HG02588 (cell line): Measurements from ENCODE around the gene CATSPERE.
"Not testable (repeated sequence)": the region's sequence is repeated elsewhere in the genome, so short reads cannot be mapped to it uniquely, and the experiment has no call there.

ENCODE experiments used
- ATAC-seq: cut with Tn5 transposase; IDR thresholded peaks from one replicate; pipeline ENCODE4 v1.9.1; 2021; ENCODE audit warnings: mild to moderate bottlenecking, moderate library complexity; ENCODE audit not compliant: unreplicated experiment

The CATSPERE gene

DNA sequence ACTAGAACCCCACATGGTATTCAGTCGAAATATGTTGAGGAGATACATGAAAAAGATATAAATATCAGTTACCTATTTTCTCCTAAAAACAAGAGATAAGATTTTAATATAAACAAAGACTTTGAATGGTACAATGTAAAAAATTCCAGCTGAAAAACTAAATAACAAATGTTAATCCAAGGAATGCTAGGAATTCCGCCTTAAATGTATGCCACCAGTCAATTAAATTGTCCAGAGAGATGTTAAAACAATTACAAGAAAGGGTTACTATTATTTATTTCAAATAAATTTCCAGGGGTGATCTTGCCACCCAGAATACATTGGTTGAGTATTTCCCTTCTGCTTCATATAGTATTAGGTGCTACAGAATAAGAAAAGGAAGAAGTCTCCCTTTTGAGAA, 13.5 kb upstream of the CATSPERE start:
- ATAC-seq: no peak

DNA sequence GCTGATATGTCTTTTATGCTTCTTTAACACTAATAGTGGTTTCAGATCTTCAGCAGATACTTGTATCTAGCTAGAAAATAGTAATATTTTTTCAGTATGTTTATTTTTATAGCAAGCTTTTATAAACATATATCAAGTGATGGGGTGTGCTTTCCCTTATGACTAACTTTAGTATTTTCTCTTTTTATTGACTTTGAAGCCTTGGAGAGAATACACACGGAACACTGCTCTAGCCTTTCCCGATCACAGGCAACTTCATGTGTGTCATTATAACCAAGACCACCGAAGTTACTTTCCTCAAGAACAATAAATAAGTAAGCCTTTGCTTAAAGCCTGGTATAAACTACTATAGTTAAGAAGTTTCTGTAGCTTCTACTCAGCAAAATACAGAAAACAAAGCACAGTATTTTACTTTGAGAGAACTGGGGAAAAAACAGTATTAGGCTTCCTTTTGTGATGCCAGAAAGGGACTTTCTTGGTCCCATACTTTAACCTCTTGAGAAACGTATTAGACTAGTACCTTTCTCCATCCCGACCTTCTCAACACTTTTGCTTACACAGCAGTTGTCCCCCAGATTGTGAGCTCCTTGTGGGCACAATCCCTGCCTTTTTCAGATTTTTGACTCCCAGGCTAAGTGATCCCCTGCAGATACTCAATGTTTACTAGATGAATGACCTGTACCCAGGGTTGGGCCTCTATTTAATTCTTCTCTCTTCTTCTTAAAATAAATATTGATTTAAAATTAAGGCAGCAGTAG, 12.6 kb upstream of the CATSPERE start:
- no peak for ATAC-seq

DNA sequence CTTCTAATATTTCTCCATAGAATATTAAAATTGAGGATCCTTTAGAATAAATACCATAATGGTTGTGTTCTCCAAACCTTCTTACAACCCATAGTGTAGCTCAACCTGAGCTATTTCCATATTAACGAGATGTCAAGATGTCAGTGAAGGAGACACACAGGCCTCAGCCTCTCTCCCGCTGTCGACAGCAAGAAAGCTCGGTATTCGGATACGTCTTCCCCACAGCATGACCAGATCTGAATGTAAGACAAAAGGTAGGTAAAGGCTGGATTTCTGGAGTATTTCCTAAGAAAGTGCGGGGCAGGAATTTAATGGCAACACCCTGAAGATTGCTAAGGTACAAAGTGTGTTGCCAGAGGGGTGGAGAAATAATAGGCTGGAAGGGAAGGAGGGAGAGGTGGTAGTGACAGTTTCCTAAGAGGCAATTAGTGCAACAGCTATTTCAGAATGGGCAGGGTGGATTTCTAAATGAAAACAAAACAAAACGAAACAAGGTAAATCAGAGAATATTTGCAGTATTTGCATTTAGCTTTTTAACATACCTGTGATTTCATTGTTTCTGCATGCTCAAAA, 11.1 kb upstream of the CATSPERE start:
- ATAC-seq: no peak

DNA sequence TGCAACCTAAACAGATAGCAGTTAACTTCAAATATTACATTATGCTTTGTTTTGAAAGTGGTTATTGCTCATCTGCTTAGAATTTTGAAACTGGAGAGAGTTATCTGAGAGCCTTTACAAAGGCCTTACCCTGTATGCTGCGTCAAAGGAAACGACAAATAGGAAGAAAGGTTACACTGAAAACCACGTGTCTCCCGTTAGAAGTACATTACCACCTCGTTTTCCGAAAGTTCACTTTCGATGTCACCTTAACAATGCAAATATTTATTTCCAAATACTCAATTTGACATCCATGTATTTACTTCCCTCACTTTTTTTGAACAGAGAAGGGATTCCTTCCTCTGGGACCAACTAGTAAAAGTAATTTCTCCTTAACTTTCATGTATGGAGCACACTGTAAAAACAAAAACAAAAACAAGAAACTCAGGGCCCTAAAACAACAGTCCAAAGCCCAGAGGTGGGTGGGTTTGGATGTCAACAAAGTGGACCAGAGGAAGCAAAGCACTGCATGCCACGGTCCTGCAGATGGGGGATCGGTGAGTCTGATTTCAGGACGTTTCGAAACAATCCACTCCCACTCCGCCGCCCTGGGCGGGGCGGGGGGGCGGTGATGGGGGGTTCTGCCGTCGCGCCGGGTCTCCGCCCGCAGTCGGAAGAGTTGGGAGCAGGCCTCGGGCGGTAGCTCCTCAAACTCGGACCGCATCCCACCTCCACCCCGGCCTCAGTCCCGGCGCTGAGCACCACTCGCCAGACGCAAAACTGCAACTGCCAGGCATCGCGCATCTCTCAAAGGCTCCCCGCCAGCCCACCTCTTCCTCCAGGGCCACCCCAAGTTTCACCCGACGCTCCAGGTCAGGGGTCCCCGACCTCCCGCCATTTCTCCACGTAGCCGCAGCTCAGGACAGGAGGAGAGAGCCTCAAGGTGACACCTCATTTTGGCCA, 10.2 kb upstream of the CATSPERE start:
- ATAC-seq: peak; percentile 5

DNA sequence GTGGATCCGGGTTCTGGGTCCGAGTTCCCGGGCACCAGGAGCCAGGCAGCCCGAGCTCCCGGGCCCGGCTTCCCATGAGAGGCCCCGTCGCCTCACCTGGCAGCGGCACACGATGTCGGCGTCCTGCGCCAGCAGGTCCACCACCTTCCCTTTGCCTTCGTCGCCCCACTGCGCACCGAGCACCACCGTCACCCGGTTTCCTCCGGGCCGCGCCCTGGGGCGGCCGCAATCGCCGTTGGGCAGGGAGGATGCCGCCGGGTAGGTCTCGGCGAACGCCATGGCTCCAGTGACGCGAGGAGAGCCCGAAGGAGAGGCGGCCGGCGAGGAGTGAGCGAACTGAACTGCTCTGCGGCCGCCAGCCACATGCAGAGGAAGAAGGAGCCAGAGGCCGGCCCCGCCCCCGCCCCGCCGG, 9.5 kb upstream of the CATSPERE start, which contains the start of gene ADSS2:
Gene ADSS2, minus strand, starts transcription at position 371 of the 412 bp plus-strand sequence. Its CDS starts 92 bp downstream, at position 279.
- no peak for ATAC-seq

DNA sequence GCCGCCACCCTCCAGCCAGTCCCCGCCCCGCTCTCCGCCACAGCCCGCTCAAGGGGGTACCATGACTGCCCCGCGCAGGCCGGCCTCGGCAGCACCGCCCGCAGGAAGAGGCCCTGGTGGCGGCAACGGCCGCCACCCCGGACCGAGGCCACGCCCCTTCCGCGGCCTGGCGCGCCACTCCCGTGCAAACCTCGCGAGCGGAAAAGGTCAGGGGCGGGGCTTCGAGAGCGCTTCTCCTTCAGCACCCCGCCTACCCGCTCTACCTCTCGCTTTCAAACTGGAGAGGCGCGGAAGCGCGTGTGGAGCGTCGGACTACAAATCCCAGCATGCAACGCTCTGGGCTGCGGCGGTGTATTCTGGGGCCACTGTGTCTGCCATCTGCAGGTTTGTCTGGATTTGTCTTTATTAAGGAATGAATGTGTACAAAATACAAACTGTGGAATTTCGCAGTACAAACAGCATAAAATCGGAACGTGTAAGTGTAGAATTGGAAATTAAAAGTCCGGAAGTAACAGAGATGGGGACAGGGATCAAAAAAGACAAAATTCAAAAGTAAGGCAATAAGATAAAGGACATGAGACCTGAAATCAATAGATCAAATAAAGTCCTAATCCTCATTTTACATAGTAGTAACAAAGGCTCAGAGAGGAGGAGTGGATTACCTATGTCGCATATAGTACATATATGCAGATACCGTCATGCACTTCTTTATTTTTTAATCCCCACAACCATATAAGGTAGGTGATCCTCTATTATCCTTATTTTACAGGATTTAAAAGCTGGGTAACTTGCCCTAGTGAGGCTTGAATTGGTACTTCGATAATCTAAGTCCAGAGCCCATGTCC, 8.9 kb upstream of the CATSPERE start:
- ATAC-seq: peak; percentile 97

DNA sequence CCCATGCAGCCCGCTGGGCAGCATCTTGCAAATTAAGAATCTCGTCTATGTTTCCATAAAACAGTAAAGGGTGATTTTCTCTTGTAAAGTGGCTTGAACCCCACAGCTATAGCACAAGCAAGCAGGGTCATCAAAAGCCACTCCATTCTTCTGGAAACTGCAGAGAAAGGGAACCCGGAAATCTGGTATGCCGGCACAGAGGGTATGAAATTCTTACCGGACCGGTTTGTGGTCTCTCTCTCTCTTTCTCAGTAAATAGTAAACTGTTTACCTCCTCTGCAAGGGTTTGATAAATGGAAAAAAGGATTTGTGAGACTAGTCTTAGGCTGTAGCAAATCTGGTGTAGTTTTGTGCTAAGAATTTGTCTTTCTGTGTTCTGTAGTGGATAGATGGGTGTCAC, 6.7 kb upstream of the CATSPERE start:
- ATAC-seq: no peak

DNA sequence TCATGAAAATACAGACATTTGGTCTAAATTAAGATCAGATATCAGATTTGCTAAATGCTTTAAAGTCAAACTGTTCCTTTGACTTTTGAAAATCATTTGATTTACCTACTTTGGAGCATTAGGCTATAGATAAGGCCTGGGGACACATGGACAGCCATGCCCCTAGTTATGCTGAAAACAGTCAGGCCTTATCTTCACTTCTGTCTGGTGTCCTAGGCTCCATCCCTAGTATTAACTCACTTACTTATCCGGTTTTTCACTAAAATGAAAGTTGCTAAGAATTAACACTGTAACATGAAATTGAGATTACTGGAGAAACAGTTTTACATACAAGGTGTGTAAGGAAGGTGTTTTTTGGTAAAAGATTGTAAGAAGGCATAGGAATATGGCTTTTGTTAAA, 4.5 kb upstream of the CATSPERE start:
- no peak for ATAC-seq

DNA sequence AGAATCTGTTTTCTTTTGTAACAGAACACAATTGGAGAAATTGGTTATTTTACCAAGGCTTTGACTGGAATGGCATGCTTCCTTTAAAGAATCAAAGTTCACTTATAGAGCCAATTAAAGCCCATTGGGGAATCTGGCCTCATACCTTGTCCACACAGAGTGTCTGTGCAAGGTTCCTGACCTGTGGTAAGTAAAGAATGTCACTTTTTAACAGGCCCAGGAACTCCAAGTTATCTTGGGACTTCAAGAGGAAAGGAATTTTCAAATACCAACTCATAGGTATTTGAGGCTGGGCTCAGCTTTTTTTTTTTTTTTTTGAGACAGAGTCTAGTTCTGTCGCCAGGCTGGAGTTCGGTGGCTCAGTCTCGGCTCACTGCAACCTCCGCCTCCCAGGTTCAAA, 2.3 kb upstream of the CATSPERE start:
- no peak for ATAC-seq

DNA sequence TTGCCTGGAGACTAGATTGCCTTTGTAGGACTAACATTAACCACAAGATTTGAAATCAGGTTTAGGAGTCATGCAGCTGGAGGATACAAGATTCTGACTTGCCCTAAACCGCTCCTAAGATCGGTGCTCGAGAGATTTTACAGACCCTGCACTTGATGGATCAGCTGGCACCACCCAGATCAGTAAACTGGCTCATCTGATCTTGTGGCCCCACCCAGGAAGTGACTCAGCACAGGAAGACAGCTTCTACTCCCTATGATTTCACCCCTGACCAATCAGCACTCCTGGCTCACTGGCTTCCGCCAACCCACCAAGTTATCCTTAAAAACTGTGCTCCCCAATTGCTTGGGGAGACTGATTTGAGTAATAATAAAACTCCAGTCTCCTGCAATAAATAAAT, 876 bp upstream of the CATSPERE start:
- no peak for ATAC-seq

DNA sequence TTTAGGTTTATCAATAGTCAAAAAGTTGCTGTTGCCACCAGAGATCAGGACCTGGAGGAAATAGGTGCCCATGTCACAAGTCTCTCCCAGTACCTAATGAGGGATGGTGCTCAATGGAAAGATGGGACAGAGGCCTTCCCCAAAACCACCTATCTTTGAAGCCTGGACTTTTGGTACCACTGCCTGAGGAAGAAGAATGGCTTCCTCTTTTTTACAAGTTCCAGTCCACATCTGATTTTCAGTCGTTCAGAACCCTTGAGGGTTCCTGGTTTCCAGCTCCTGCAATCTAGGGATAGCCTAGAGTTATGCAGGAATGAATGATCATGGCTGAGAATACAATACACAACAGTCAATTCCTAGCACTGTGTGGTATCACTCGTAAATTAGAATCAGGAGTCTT, 5.7 kb downstream of the CATSPERE start:
- no peak for ATAC-seq

DNA sequence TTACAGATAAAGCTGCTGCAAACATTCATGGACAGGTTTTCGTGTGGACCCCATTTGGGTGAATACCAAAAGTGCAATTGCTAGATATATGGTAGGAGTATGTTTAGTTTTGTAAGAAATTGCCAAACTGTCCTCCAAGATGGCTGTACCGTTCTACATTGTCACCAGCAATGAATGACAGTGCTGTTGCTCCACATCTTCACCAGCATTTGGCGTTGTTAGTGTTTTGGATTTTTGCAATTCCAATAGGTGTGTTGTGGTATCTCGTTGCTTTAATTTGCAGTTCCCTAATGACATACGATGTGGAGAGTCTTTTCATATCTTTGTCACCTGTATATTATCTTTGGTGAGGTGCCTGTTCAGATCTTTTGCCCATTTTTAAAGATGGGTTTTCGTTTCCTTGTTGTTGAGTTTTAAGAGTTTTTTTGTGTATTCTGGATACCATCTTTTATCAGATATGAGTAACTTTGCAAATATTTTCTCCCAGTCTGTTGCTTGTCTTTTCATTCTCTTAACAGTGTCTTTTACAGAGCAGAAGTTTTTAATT, 12.1 kb downstream of the CATSPERE start:
- ATAC-seq: no peak

DNA sequence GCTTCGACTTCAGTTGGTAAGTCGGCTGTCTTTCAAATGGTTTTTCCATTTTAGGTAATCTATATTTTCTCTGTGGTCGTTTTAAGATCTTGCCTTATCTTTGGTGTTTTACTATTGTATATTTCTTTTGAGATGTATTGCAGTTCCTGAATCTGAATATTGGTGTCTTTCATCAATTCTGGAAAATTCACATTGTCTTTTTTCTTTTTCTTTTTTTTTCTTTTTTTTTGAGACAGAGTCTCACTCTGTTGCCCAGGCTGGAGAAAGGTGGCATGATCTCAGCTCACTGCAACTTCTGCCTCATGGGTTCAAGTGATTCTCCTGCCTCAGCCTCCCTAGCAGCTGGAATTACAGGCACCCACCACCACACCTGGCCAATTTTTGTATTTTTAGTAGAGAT, 23.9 kb downstream of the CATSPERE start:
- not testable (repeated sequence) for ATAC-seq

DNA sequence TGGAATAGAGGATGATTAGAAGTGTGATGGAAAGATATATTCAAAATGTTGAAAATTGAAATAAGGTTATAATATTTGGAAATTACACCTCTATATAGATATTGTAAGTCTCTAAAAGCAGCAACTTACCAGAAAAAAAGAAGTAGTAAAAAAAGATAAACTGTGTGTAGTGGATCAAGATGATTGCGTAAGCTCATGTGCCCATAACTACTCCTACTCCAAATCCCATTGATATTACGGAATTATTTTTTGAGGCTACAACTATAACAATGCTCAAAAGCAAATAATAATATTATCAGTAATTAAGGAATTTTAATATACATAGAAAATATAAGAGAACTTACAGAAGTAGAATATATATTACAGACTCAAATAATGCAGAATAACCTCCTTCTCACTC, 33.6 kb downstream of the CATSPERE start:
- ATAC-seq: no peak

DNA sequence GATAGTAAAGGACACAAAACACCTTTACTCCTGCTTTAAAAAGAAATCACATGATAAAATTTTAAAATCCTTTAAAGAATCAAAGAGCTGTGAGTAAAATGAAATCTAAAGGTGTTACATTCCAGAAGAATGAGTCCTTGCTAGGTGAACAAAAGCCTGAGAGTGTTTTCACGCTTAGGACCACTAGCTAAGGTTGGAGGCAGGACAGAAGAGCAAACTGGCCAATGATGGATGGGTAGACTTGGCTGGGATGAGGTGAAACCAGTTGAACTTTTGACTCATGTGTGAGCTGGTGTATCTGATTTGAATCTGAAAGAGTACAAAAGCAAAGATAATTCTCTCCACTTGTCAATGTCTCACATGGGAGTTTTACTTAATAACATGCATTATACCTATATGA, 35.1 kb downstream of the CATSPERE start:
- ATAC-seq: no peak

DNA sequence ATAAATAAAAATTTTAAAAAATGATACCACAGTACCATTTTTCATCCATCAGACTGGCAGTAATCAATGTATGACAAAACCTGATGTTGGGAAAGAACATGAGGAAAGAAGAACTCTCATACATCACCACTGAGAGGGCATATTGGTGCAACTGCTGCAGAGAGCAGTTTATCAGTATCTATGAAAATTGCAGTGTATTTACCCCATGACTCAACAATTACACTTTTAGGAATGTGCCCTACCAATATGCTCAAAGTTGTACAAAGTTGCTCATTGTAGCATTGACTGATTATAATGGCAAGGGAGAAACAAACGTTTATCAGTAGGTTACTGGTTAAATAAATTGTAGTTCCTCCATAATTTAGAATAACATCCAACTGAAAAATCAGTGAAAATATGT, 36.7 kb downstream of the CATSPERE start:
- no peak for ATAC-seq

DNA sequence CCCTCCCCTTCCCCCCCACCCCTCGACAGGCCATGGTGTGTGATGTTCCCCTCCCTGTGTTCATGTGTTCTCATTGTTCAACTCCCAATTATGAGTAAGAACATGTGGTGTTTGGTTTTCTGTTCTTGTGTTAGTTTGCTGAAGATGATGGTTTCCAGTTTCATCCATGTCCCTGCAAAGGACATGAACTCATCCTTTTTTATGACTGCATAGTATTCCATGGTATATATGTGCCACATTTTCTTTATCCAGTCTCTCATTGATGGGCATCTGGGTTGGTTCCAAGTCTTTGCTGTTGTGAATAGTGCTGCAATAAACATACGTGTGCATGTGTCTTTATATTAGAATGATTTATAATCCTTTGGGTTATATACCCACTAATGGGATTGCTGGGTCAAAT, 38.4 kb downstream of the CATSPERE start:
- ATAC-seq: not testable (repeated sequence)

DNA sequence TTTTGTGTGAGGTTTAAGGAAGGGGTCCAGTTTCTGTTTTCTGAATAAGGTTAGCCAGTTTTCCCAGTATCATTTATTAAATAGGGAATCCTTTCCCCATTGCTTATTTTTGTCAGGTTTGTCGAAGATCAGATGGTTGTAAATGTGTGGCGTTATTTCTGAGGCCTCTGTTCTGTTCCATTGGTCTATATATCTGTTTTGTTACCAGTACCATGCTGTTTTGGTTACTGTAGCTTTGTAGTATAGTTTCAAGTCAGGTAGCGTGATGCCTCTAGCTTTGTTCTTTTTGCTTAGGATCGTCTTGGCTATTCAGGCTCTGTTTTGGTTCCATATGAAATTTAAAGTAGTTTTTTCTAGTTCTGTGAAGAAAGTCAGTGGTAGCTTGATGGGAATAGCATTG, 39.4 kb downstream of the CATSPERE start:
- not testable (repeated sequence) for ATAC-seq

DNA sequence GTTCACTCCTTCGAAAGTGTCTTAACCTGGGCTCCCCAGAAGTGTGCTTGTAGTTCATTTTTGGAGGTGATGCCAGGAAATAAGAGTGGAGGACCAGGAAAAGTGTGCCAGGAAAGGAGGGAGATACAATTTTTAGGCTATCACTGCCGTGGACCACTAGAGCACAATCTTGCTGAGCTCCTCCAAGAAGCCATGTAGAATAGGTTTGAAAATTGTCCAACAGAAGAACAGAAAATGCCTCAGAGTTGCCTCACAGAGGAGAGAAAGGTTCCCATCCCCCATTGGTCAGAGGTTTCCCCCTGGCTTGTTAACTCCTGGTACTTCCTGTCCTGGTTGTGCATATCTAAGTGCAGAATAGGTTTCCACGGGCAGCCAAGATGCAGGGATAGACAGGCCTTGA, 41.6 kb downstream of the CATSPERE start:
- ATAC-seq: no peak

DNA sequence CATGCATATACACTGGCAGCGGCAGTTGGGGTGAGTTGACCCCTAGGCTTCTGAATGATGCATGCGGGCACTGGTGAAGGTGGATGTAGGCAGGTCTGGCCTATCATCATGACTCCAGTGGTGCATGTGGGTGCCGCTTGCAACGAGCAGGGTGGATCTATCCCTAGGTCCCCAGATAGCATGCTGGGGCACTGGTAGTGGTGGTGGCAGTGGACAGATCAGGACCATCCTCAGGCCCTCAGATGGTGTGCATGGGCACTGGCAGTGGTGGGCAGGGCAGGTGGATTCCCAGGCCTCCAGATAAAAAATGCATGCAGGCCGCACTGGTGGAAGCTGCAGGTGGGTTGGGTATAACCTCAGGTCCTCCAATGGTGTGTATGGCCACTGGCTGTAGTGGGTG, 52.4 kb downstream of the CATSPERE start:
- ATAC-seq: no peak
